Naive B cell (primary cell): Measurements from ENCODE around the gene SPHK1. TPM values are rescaled to one million over a fixed set of nuclear protein-coding genes. Genes with fewer than 3 reads are reported as not detected.

ENCODE experiments used
- ATAC-seq, 2 donors: fragments of 150-1000 bp; cut with Tn5 transposase; 2 replicates each; pipeline ENCODE4 v1.10.0; 2021; ENCODE audit warnings: low read depth in 2 of 2, mild to moderate bottlenecking in 2 of 2, moderate library complexity in 2 of 2
- DNase-seq: peaks from one replicate; pipeline ENCODE4 v3.0.0; 2022
- H3K27ac Mint-ChIP-seq, 6 donors: one replicate each; pipeline ENCODE4 v1.8.0; 2020 to 2022; ENCODE audit warnings: mild to moderate bottlenecking in 6 of 6, mixed read lengths in 6 of 6, moderate library complexity in 5 of 6, inconsistent platforms in 2 of 6
- H3K27me3 Mint-ChIP-seq, 3 donors: one replicate each; pipeline ENCODE4 v1.8.0; 2021 to 2022; ENCODE audit warnings: mixed read lengths in 3 of 3, mild to moderate bottlenecking in 1 of 3
- H3K36me3 Mint-ChIP-seq, 2 donors: one replicate each; pipeline ENCODE4 v1.8.0; 2020 to 2022; ENCODE audit warnings: mixed read lengths in 2 of 2, inconsistent platforms in 1 of 2, mild to moderate bottlenecking in 1 of 2
- H3K4me1 Mint-ChIP-seq, 3 donors: one replicate each; pipeline ENCODE4 v1.8.0; 2020 to 2022; ENCODE audit warnings: mixed read lengths in 3 of 3, inconsistent platforms in 1 of 3, mild to moderate bottlenecking in 1 of 3, moderate library complexity in 1 of 3
- H3K4me3 Mint-ChIP-seq, 8 donors: one replicate each; pipeline ENCODE4 v1.8.0; 2020 to 2022; ENCODE audit warnings: mild to moderate bottlenecking in 8 of 8, mixed read lengths in 8 of 8, moderate library complexity in 8 of 8, inconsistent platforms in 2 of 8
- H3K9me3 Mint-ChIP-seq, 7 donors: one replicate each; pipeline ENCODE4 v1.8.0; 2020 to 2022; ENCODE audit warnings: mixed read lengths in 7 of 7, mild to moderate bottlenecking in 5 of 7, inconsistent platforms in 2 of 7, moderate library complexity in 1 of 7
- polyA plus RNA-seq, 6 donors: library from polyadenylated mRNA; unstranded; fragments of 300-500 nt; fragmentation: Illumina TruSeq; gene quantifications; one replicate each; pipeline ENCODE4 v1.2.3, GENCODE V29; 2021; ENCODE audit warnings: low read depth in 6 of 6

Gene SPHK1
- polyA plus RNA-seq, 6 donors from 2014 or later, result 0.22 to 1.7 TPM; not detected in 4

DNA sequence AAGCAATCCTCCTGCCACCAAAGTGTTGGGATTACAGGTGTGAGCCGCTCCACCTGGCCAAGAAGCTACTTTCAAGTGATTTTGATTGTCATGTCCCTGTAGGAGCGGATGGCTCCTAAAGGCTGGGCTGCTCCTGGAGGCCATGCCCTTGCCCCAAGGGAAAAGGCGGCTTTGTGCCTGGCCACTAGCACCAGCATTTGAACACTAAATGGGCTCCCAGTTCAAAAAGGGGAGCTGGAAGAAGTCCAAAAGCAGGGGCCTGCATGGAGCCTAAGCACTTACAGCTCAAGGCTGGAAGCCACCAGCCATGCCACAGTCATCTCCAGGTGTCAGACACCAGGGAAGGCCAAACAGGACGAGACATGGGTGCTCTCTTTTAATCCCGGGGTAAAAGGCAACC is 26.8 kb downstream of the SPHK1 start:
- no peak overlapping the region for H3K27ac Mint-ChIP-seq
- no peak for ATAC-seq
- peaks cover 3 to 10% of the 10 kb centered on the region in 2 donors for H3K36me3 Mint-ChIP-seq
- peaks cover 41 to 63% (median 62%) of the 10 kb centered on the region in 3 donors for H3K4me1 Mint-ChIP-seq
- DNase-seq, result no peak
- no peaks in the 10 kb centered on the region for H3K27me3 Mint-ChIP-seq
- H3K9me3 Mint-ChIP-seq, result no peaks in the 10 kb centered on the region
- no peak overlapping the region for H3K4me3 Mint-ChIP-seq

DNA sequence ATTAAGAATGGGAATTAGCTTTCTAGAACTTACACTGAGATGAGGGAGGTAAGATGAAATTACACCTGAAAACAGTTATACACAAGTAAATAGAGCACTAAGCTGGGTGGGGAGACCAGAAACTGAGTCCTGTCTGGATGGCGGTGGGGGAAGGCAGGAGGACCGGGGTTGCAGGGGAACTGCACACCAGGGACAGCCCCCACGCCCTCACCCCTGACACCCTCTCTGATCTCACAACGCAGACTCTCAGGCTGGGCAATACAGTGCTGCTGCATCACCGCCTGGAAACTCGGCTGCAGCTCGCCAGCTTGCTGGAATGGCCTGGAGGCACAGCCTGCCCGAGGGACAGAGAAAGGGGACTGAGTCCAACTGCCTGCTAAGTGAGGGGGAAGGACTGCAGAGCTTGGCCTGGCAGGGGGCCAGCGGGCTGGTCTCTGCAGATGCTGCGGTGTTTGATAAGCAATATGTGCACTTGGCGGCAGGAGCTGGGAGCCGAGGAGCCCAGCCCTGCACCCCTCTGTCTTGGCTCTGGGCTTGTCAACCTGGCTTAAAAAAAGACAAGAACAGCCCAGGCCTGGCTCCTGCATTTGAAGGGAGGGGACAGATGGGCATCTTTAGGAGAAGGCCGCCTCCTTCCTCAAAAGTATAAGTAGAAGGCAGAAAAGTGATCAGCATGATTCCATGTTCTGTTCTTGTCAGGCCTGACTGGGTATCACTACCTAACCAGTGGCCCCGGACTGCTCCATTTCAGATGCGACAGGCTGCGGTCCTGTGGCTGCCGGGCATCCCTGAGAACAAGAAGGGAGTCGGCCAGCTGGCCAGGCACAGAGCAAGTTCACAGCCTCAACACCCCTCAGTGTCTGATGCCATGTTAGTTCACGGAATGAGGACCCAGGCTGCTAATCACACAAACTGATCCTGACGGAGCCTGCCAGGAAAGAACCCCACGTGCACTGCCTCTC is 30.2 kb downstream of the SPHK1 start:
- H3K4me1 Mint-ChIP-seq, result peaks cover 35 to 55% (median 49%) of the 10 kb centered on the region in 3 donors
- peak overlapping the region in 3 of 6 donors; percentile 15 to 81 (median 24) for H3K27ac Mint-ChIP-seq
- DNase-seq, result no peak
- peaks cover 0 to 8% of the 10 kb centered on the region in 2 donors for H3K36me3 Mint-ChIP-seq
- H3K27me3 Mint-ChIP-seq, result no peaks in the 10 kb centered on the region
- H3K4me3 Mint-ChIP-seq, result peak overlapping the region in 1 of 8 donors; percentile 21
- no peaks in the 10 kb centered on the region for H3K9me3 Mint-ChIP-seq
- ATAC-seq, result no peak

DNA sequence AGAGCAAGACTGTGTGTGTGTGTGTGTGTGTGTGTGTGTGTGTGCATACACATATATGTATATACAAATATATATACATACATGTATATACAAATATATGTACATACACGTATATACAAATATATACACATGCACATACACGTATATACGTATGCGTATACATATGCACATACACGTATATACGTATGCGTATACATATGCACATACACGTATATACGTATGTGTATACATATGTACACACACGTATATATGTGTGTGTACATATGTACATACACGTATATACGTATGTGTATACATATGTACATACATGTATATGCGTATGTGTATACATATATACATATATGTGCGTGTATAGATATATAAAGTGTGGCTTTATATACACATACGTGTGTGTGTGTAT is 31.4 kb downstream of the SPHK1 start:
- no peaks in the 10 kb centered on the region for H3K27me3 Mint-ChIP-seq
- H3K27ac Mint-ChIP-seq, result no peak overlapping the region
- H3K9me3 Mint-ChIP-seq, result no peaks in the 10 kb centered on the region
- no peak overlapping the region for H3K4me3 Mint-ChIP-seq
- peaks cover 0 to 6% of the 10 kb centered on the region in 2 donors for H3K36me3 Mint-ChIP-seq
- no peak for ATAC-seq
- peaks cover 42 to 61% (median 52%) of the 10 kb centered on the region in 3 donors for H3K4me1 Mint-ChIP-seq
- DNase-seq, result no peak

DNA sequence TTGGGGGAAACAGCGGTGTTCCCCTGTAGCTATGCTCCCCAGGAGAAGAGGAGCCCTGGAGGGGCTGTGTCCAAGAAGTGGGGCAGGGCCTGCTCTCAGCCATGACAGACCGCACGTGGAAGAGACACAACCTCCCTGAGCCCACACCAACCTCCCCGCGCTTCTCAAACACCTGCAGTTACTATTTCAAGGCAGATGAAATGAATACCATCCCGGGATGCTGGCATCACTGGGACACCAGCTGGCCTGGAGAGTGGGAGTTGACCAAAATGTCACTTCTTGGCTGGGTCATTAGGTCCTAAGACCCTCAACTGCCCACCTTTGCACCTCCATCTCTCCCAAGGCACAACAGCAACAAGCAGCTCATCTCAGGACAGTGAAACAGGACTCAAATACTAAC is 32.0 kb downstream of the SPHK1 start:
- Mint-ChIP-seq H3K27me3 (no peaks in the 10 kb centered on the region), H3K4me3 (no peak overlapping the region), H3K27ac (peak overlapping the region in 1 of 6 donors; percentile 60), H3K36me3 (peaks cover 0 to 7% of the 10 kb centered on the region in 2 donors), H3K9me3 (no peaks in the 10 kb centered on the region), H3K4me1 (peaks cover 45 to 67% (median 59%) of the 10 kb centered on the region in 3 donors)
- ATAC-seq, result no peak
- no peak for DNase-seq

DNA sequence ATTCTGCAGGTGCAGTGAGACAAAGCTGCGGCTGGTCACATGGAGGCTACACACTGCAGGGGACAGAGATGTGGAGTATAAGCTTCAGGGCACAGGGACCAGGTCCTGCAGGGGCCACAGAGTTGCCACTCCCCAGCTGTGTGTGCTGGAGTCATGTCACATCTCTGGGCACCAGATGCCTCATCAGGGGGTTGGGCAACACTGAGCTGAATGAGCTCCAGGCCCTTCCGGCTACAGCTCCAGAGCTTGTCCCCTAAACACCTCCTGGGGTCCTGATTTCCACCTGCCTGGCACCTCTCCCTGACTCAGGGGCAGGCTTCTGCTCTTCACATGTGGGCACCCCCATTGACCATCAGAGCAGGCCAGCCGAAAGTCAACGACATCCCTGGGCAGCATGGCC is 32.5 kb downstream of the SPHK1 start:
- no peaks in the 10 kb centered on the region for H3K27me3 Mint-ChIP-seq
- peaks cover 0 to 7% of the 10 kb centered on the region in 2 donors for H3K36me3 Mint-ChIP-seq
- DNase-seq (no peak), ATAC-seq (no peak)
- peak overlapping the region in 2 of 8 donors; percentile 45 to 65 for H3K4me3 Mint-ChIP-seq
- peak overlapping the region in 1 of 6 donors; percentile 72 for H3K27ac Mint-ChIP-seq
- no peaks in the 10 kb centered on the region for H3K9me3 Mint-ChIP-seq
- peaks cover 45 to 72% (median 63%) of the 10 kb centered on the region in 3 donors for H3K4me1 Mint-ChIP-seq

DNA sequence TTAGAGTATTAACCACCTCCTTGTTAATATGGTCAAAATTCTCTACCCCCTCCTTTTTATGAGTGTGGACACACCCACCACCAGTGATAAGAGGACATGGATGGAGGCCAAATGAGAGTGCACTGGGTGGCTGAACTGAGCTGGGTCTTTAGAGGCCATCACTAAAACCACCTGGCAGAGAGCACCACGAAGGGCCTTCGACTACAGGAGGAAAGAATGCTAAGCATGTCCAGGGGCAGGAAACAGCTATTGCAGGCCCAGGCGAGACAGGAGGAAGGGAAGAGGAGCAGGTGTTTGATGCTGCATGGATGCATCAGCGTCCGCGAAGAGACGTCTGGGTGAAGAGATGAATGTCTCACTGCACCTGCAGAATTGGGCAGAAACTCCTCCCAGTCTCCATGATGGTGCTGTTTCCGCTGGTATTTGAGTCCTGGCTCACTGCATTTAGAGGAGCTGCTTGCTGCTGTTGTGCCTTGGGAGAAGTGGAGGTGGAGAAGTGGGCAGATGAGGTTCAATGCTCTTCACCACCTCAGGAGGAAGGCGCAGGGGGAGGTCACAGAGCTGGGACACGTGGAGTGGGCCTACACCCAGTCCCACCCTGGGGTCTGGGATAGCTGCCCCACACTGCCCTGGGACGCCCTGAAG is 33.2 kb downstream of the SPHK1 start:
- no peaks in the 10 kb centered on the region for H3K27me3 Mint-ChIP-seq
- DNase-seq, result no peak
- peaks cover 51 to 76% (median 70%) of the 10 kb centered on the region in 3 donors for H3K4me1 Mint-ChIP-seq
- H3K27ac Mint-ChIP-seq, result peak overlapping the region; percentile 16 to 90 (median 62)
- peak; percentile 20 to 48 for ATAC-seq
- no peaks in the 10 kb centered on the region for H3K9me3 Mint-ChIP-seq
- peak overlapping the region in 6 of 8 donors; percentile 28 to 78 (median 52) for H3K4me3 Mint-ChIP-seq
- H3K36me3 Mint-ChIP-seq, result peaks cover 0 to 7% of the 10 kb centered on the region in 2 donors

DNA sequence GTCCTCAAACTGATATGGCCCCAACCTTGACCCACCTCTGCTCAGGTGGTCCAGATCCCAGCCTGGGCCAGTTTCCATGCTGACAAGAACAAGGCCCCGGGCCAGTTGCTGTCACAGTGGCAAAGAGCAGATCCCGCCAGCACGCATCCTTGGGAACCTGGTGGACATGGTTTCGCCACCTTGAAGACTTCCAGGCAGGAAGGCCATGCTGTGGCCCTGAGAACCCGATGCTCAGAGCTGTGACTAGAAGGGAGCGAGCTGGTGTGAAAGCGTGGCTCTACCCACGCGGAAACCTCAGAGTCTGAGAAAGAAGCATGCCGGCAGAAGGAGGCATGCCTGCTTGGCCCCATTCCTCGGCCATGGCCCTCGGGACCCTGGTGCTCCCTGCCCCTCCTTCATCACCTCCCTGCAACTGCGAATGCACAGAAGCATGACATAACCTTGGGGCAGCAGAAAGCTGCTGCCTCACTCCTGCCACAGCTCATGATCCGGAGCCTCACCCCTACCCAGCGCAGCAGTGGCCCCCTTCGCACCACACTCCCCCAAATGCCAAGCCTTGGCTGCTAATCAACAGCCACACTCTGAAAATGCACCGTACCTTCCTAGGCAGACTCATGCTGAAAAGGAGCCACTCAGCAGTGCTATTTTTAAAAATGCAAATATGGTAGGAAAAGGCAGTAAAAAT is 35.3 kb downstream of the SPHK1 start:
- H3K4me1 Mint-ChIP-seq, result peaks cover 47 to 77% (median 62%) of the 10 kb centered on the region in 3 donors
- no peaks in the 10 kb centered on the region for H3K9me3 Mint-ChIP-seq

DNA sequence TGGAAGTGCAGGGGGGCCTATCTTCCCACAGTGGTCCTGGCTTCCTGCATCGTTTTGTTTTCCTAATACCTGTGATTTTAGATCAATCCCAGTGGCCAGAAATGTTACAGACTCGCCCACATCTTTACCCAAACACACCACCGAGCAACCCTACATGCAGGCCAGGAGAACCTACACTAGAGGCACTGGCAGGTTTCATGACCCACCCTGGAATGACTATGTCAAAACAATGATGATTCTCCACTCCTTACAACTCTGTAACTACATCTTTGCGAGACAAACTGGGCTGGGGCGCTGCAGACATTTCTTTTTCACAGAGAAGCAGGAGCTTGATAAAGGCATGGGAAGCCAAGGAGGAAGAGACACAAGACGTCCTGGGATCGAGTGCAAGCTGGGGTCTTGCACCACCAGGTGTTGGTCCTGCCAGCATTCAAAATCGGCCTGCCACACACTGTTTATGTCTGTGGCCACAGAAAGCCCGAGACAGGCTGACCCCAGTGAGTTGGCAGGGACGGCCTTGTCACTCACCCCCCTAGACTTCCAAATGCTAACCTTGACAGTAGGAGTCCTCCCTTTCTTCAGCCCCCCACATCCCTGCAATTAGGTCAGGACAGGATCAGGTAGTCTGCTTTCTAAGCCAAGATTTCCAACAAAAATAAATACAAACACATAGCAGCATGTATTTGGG is 36.1 kb downstream of the SPHK1 start:
- no peaks in the 10 kb centered on the region for H3K27me3 Mint-ChIP-seq
- H3K4me1 Mint-ChIP-seq, result peaks cover 46 to 77% (median 63%) of the 10 kb centered on the region in 3 donors
- H3K27ac Mint-ChIP-seq, result peak overlapping the region in 5 of 6 donors; percentile 35 to 89 (median 82)
- peak overlapping the region in 7 of 8 donors; percentile 9 to 75 (median 38) for H3K4me3 Mint-ChIP-seq
- ATAC-seq (no peak), DNase-seq (no peak)
- peaks cover 0 to 7% of the 10 kb centered on the region in 2 donors for H3K36me3 Mint-ChIP-seq
- peaks cover 0 to 1% (median 0%) of the 10 kb centered on the region in 7 donors for H3K9me3 Mint-ChIP-seq

More for the DNA sequence above, 35.3 kb downstream of the SPHK1 start:
- H3K27ac Mint-ChIP-seq, result peak overlapping the region in 5 of 6 donors; percentile 28 to 88 (median 60)
- H3K36me3 Mint-ChIP-seq, result peaks cover 0 to 7% of the 10 kb centered on the region in 2 donors
- no peak for ATAC-seq
- no peak for DNase-seq
- peak overlapping the region in 7 of 8 donors; percentile 9 to 75 (median 56) for H3K4me3 Mint-ChIP-seq
- H3K27me3 Mint-ChIP-seq, result no peaks in the 10 kb centered on the region

DNA sequence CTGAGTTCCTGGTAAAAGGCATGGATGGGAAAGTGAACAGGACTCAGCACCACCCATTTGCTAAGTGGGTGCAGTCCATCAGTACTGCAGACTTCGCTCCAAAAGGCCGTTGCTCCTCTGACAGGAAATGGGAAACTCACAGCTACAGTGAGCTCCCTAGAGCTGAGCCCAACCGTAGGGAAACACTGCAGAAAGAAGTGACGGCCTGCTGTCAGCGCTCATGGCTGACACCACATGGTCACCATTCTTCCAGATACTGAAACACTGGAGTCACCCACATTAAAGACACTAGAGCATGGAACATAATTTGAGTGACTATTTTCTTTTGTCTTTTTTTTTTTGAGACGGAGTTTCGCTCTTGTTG is 36.6 kb downstream of the SPHK1 start:
- Mint-ChIP-seq H3K36me3 (peaks cover 0 to 7% of the 10 kb centered on the region in 2 donors), H3K27ac (peak overlapping the region in 4 of 6 donors; percentile 72 to 88 (median 84)), H3K4me1 (peaks cover 50 to 82% (median 68%) of the 10 kb centered on the region in 3 donors), H3K9me3 (peaks cover 0 to 1% (median 0%) of the 10 kb centered on the region in 7 donors), H3K27me3 (no peaks in the 10 kb centered on the region), H3K4me3 (peak overlapping the region in 6 of 8 donors; percentile 9 to 75 (median 46))
- no peak for DNase-seq
- ATAC-seq, result no peak

DNA sequence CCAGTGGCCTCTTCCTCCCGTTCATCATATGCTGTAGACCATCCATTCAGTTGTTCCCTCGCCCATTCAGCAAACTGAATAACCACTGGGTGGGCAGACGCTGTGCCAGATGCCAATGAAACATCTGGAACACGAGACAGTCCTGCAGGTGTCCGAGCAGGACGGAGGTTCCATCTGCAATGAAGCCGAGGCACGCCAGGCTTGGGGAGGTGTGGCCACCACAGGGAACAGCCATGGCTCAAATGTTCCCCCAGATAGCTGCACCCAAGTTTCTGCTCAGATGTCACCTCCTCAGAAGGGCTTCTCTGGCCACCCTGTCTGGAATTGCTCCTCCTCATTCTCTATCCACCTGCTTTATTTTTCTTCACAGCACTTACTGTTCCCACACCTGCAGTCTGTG is 38.0 kb downstream of the SPHK1 start:
- peak overlapping the region; percentile 39 to 99 (median 81) for H3K27ac Mint-ChIP-seq

DNA sequence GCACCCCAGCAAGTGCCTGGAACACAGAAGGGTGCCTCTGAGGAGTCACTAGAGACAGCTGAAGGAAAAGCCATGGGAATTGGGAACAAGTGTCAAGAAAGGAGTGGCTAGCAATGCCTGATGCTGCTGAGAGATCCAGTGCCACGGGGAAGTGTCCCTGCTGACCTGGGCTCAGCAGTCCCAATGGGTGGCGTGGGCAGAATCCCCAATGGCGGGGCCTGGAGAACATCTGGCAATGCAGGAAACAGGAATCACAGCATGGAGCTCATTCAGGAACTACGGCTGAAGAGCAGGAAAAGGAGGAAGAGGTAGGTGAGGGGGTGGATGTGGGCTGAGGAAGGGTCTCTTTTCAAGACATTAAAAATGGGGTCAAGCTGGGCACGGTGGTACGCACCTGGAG is 38.5 kb downstream of the SPHK1 start:
- no peak for DNase-seq
- Mint-ChIP-seq H3K27me3 (no peaks in the 10 kb centered on the region), H3K4me1 (peaks cover 54 to 92% (median 74%) of the 10 kb centered on the region in 3 donors), H3K9me3 (peaks cover 0 to 1% (median 0%) of the 10 kb centered on the region in 7 donors), H3K27ac (peak overlapping the region in 5 of 6 donors; percentile 58 to 99 (median 90)), H3K4me3 (peak overlapping the region; percentile 48 to 93 (median 86)), H3K36me3 (peaks cover 0 to 7% of the 10 kb centered on the region in 2 donors)
- ATAC-seq, result no peak

More for the DNA sequence above, 38.0 kb downstream of the SPHK1 start:
- H3K4me3 Mint-ChIP-seq, result peak overlapping the region in 7 of 8 donors; percentile 9 to 93 (median 80)
- H3K36me3 Mint-ChIP-seq, result peaks cover 0 to 7% of the 10 kb centered on the region in 2 donors
- DNase-seq (no peak), ATAC-seq (no peak)
- H3K27me3 Mint-ChIP-seq, result no peaks in the 10 kb centered on the region
- H3K4me1 Mint-ChIP-seq, result peaks cover 54 to 92% (median 74%) of the 10 kb centered on the region in 3 donors
- H3K9me3 Mint-ChIP-seq, result peaks cover 0 to 1% (median 0%) of the 10 kb centered on the region in 7 donors

DNA sequence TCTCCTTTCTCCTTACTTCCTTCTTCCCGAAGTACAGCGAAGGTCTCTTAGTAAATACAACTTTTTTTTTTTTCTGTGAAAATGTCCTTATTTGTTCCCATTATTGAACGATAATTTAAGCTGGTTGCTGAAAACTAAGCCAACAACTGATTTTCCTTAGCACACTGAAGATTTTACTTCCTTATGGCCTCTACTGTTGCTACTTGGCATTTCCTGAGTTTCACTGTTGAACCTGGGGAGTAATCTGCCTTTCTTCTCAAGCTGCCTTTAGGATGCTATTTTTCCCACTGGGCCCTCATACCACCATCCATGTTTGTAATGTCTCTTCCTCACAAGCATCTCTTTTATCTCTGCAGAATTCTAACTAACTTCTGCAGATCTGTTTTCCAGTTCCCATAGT is 42.4 kb downstream of the SPHK1 start:
- peaks cover 0 to 6% of the 10 kb centered on the region in 2 donors for H3K36me3 Mint-ChIP-seq
- H3K27ac Mint-ChIP-seq, result peak overlapping the region; percentile 93 to 98 (median 96)
- peak overlapping the region in 7 of 8 donors; percentile 42 to 85 (median 74) for H3K4me3 Mint-ChIP-seq
- H3K27me3 Mint-ChIP-seq, result no peaks in the 10 kb centered on the region
- peaks cover 58 to 91% (median 64%) of the 10 kb centered on the region in 3 donors for H3K4me1 Mint-ChIP-seq
- DNase-seq (no peak), ATAC-seq (no peak)
- H3K9me3 Mint-ChIP-seq, result peaks cover 0 to 3% (median 0%) of the 10 kb centered on the region in 7 donors
